BJ (cell line): ENCODE measurements around the gene PRKACA. TPM values are rescaled to one million over a fixed set of nuclear protein-coding genes. Genes with fewer than 3 reads are reported as not detected.

ENCODE experiments used
- CTCF ChIA-PET: fragments of 350-600 bp; formaldehyde crosslinking; extraction: SDS; loops from one replicate; lab custom pipeline; 2021; ENCODE audit warnings: antibody characterized with exemption, inconsistent platforms; lab: Yijun Ruan, JAX
- POLR2A ChIA-PET: fragments of 300-600 bp; sonication (Branson Sonifier 250); formaldehyde crosslinking; extraction: SDS; loops from one replicate; lab custom pipeline; 2021; ENCODE audit warnings: antibody characterized with exemption; lab: Charles Lee
- DNase-seq: peaks from one replicate; pipeline ENCODE4 v3.0.0-alpha.2; 2011; ENCODE audit warnings: low read depth
- H3K27me3 ChIP-seq: 2 replicates; pipeline ENCODE4 v1.6.0; 2011; ENCODE audit warnings: low read length; ENCODE audit not compliant: control insufficient read depth, insufficient read depth
- H3K36me3 ChIP-seq: 2 replicates; pipeline ENCODE4 v1.5.1; 2011; ENCODE audit warnings: low read length; ENCODE audit not compliant: control insufficient read depth, insufficient read depth
- H3K4me3 ChIP-seq: 2 replicates; pipeline ENCODE4 v1.5.1; 2011; ENCODE audit warnings: low read depth, mild to moderate bottlenecking, control low read depth, low read length
- CTCF ChIP-seq: IDR thresholded peaks from 2 replicates; pipeline ENCODE4 v1.5.1; 2011; ENCODE audit warnings: low read depth, mild to moderate bottlenecking, control low read depth, inconsistent platforms, low read length, moderate library complexity; ENCODE audit not compliant: insufficient read depth
- polyA plus RNA-seq: library from polyadenylated mRNA; depleted of rRNA; stranded (reverse); fragments of >200 nt; gene quantifications from 2 replicates; pipeline ENCODE4 v1.2.3, GENCODE V29; 2011

PRKACA gene
- polyA plus RNA-seq, 1 experiment: 35.4 TPM

- no peaks in the 10 kb centered on the region for H3K27me3 ChIP-seq
- H3K4me3 ChIP-seq: no peak overlapping the region
- ChIA-PET CTCF (interaction anchor here (1.0 to 1.2 kb wide), 2 partner anchors 19 to 26 kb away, joined by 3 read pairs; no protein-coding TSS in a partner anchor), POLR2A (no interaction called here)
- no peak for DNase-seq
- peaks cover 5% of the 10 kb centered on the region; the same call in 1 of the 2 replicates for H3K36me3 ChIP-seq
- no peak for TF ChIP-seq CTCF
Observed at GRCh38 chr19:14110650-14111049, 6.9 kb downstream of the PRKACA start.

GRCh38 chr19:14107581-14108461 is 9.7 kb downstream of the PRKACA start:
- Histone ChIP-seq H3K36me3 (peaks cover 14% of the 10 kb centered on the region), H3K27me3 (no peaks in the 10 kb centered on the region), H3K4me3 (no peak overlapping the region)
- no peak for TF ChIP-seq CTCF
- POLR2A ChIA-PET: no interaction called here
- CTCF ChIA-PET: interaction anchor here (1.2 kb wide), 1 partner anchor 9 kb away, joined by 3 read pairs; no protein-coding TSS in a partner anchor
- no peak for DNase-seq

GRCh38 chr19:14106840-14107239 is 10.7 kb downstream of the PRKACA start:
- Histone ChIP-seq H3K27me3 (no peaks in the 10 kb centered on the region), H3K36me3 (peaks cover 17% of the 10 kb centered on the region), H3K4me3 (no peak overlapping the region)
- TF ChIP-seq CTCF: no peak
- ChIA-PET POLR2A (no interaction called here), CTCF (no interaction called here)
- DNase-seq: no peak

- no peak for DNase-seq
- Histone ChIP-seq H3K27me3 (no peaks in the 10 kb centered on the region), H3K36me3 (peaks cover 19% of the 10 kb centered on the region), H3K4me3 (no peak overlapping the region)
- no peak for TF ChIP-seq CTCF
- ChIA-PET CTCF (interaction anchor here (1.1 to 1.3 kb wide), 3 partner anchors 9 to 31 kb away, joined by 3 to 5 read pairs (median 3); partner anchors contain the start of gene ASF1B), POLR2A (no interaction called here)
Observed at GRCh38 chr19:14105680-14106079, 11.9 kb downstream of the PRKACA start.

GRCh38 chr19:14103310-14103709 is 14.3 kb downstream of the PRKACA start:
- peaks cover 21% of the 10 kb centered on the region for H3K36me3 ChIP-seq
- no peaks in the 10 kb centered on the region for H3K27me3 ChIP-seq
- H3K4me3 ChIP-seq: no peak overlapping the region
- POLR2A ChIA-PET: no interaction called here
- CTCF ChIA-PET: interaction anchor here (0.6 to 2.0 kb wide), 3 partner anchors 9 to 29 kb away, joined by 3 to 7 read pairs (median 4); a partner anchor contains a TSS
- no peak for DNase-seq
- TF ChIP-seq CTCF: no peak
